ENCODE measurements around the gene MARCHF11. TPM values are rescaled to one million over a fixed set of nuclear protein-coding genes. Genes with fewer than 3 reads are reported as not detected.

MARCHF11 gene
- total RNA-seq, 1 experiment from 2014 or later: 0.37 TPM

- Histone ChIP-seq H2AFZ (ENCODE audit: low read length) (no peak overlapping the region), H3K4ac (ENCODE audit: low read depth, low read length) (no peak overlapping the region), H3K79me1 (ENCODE audit: insufficient read depth, low read depth, low read length, poor library complexity, severe bottlenecking) (no peaks in the 10 kb centered on the region), H3K4me2 (ENCODE audit: insufficient read depth, insufficient read length, low read length) (no peak overlapping the region), H3K9me3 (ENCODE audit: control insufficient read depth, low read depth, low read length) (no peaks in the 10 kb centered on the region), H4K91ac (ENCODE audit: insufficient read length, low read depth, low read length) (no peak overlapping the region), H2BK20ac (ENCODE audit: low read depth, low read length, poor library complexity, severe bottlenecking) (no peak overlapping the region), H2BK15ac (ENCODE audit: low read depth, low read length) (no peak overlapping the region), H3K27ac (ENCODE audit: insufficient read length, low read depth, low read length) (no peak overlapping the region), H3K23ac (ENCODE audit: insufficient read length, low read depth, low read length) (no peak overlapping the region), H3K14ac (ENCODE audit: insufficient read depth, low read length) (no peak overlapping the region), H2AK5ac (ENCODE audit: insufficient read length, low read length) (no peak overlapping the region), H4K20me1 (ENCODE audit: control insufficient read depth, insufficient read depth, insufficient read length) (no peaks in the 10 kb centered on the region), H3K9ac (ENCODE audit: extremely low read depth, insufficient read length, low read length) (no peak overlapping the region), H3K56ac (ENCODE audit: insufficient read length, low read depth, low read length) (no peak overlapping the region), H4K5ac (ENCODE audit: insufficient read length, low read depth, low read length) (no peak overlapping the region), H2BK5ac (ENCODE audit: insufficient read length, low read length) (no peak overlapping the region), H3K23me2 (ENCODE audit: insufficient read length, low read depth, low read length, poor library complexity, severe bottlenecking) (no peaks in the 10 kb centered on the region), H3T11ph (ENCODE audit: low read length) (no peak overlapping the region), H3K4me1 (ENCODE audit: insufficient read depth, low read length) (no peaks in the 10 kb centered on the region), H3K79me2 (ENCODE audit: insufficient read depth, low read length) (no peaks in the 10 kb centered on the region), H2BK12ac (ENCODE audit: insufficient read length, low read depth, low read length) (no peak overlapping the region), H2BK120ac (ENCODE audit: low read depth, low read length, poor library complexity, severe bottlenecking) (no peak overlapping the region), H4K8ac (replicated peaks; ENCODE audit: insufficient read length, low read depth, low read length) (no peak overlapping the region), H3K18ac (ENCODE audit: insufficient read length, low read depth, low read length) (no peak overlapping the region), H3K27me3 (ENCODE audit: insufficient read depth, low read length) (no peaks in the 10 kb centered on the region)
- Mint-ChIP-seq H3K4me1 (no peaks in the 10 kb centered on the region), H3K27ac (no peak overlapping the region), H3K9me3 (peaks cover 6 to 8% of the 10 kb centered on the region in 2 experiments; a peak in 2 of 5 replicates), H3K27me3 (ENCODE audit: low read depth) (no peaks in the 10 kb centered on the region), H3K36me3 (ENCODE audit: insufficient read depth in 1 of 3, low read depth in 3 of 3) (no peaks in the 10 kb centered on the region; a peak in 3 of 7 replicates), H3K4me3 (no peak overlapping the region)
- WGBS (ENCODE audit: extremely low coverage, insufficient read length, low lambda C conversion rate): no CpG with 5 or more reads among the region's 2 CpGs
- no peak for DNase-seq
- TF ChIP-seq, protein P1, sequence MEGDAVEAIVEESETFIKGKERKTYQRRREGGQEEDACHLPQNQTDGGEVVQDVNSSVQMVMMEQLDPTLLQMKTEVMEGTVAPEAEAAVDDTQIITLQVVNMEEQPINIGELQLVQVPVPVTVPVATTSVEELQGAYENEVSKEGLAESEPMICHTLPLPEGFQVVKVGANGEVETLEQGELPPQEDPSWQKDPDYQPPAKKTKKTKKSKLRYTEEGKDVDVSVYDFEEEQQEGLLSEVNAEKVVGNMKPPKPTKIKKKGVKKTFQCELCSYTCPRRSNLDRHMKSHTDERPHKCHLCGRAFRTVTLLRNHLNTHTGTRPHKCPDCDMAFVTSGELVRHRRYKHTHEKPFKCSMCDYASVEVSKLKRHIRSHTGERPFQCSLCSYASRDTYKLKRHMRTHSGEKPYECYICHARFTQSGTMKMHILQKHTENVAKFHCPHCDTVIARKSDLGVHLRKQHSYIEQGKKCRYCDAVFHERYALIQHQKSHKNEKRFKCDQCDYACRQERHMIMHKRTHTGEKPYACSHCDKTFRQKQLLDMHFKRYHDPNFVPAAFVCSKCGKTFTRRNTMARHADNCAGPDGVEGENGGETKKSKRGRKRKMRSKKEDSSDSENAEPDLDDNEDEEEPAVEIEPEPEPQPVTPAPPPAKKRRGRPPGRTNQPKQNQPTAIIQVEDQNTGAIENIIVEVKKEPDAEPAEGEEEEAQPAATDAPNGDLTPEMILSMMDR (conservative IDR thresholded peaks at IDR 0.05): no peak
Measured at GRCh38 chr5:16017720-16018119, 161.9 kb downstream of the MARCHF11 start.
